GM18508 (cell line): ENCODE measurements around the gene TGM1.
"Not testable (repeated sequence)": the region's sequence is repeated elsewhere in the genome, so short reads cannot be mapped to it uniquely, and the experiment has no call there.

Experiments used
- ATAC-seq: cut with Tn5 transposase; IDR thresholded peaks from one replicate; pipeline ENCODE4 v1.9.1; 2021; ENCODE audit warnings: moderate number of reproducible peaks; ENCODE audit not compliant: insufficient read depth, unreplicated experiment

Gene TGM1

DNA sequence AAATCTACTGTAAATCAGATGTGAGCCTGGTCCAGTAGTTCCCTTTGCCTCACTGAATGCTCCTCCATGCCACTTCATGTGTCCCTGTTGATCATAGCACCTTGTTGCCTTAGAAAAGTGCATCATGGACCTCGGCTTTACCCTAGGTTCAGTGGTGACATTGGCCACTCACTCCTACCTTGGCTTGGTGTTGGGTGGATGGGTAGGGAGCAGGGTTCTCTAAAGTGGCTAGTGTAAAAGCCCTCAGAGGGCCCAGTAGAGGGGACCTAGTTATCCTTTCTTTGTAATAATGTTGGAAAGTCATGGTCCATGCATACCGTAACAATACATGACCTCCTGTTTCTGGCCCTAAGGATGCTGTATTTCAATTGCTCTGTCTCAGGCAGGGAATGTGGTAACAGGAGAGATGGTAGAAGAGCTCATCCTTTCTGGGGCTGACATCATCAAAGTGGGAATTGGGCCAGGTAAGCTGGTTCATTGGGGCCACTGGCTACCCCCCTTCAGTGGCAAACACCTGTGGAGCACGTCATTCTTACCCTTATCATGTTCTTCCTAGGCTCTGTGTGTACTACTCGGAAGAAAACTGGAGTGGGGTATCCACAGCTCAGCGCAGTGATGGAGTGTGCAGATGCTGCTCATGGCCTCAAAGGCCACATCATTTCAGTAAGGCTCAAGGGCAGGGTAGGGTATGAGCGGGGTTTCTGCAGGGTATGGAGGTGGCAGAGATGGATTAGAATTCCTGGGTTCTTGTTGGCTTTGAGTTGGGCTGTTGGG, 26.1 kb downstream of the TGM1 start:
- ATAC-seq: no peak

- ATAC-seq: no peak
Observed at GRCh38 chr14:24235804-24236688, 26.9 kb downstream of the TGM1 start.

- ATAC-seq: no peak
Observed at GRCh38 chr14:24234095-24235005, 28.6 kb downstream of the TGM1 start.

DNA sequence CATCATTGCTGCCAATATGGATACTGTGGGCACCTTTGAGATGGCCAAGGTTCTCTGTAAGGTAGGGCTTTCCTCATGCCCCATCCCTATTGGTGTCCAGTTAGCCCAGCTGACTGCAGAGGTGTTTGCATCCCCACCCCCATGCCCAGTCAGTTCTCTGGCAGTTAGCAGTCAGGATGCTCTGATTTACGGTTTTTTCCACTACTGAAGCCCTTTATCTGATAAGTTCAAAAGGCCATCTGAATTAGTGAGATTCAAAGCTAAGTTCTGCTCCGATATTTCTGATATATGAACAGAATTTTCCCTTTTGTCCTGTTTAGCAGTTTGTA, 29.5 kb downstream of the TGM1 start:
- ATAC-seq: no peak

DNA sequence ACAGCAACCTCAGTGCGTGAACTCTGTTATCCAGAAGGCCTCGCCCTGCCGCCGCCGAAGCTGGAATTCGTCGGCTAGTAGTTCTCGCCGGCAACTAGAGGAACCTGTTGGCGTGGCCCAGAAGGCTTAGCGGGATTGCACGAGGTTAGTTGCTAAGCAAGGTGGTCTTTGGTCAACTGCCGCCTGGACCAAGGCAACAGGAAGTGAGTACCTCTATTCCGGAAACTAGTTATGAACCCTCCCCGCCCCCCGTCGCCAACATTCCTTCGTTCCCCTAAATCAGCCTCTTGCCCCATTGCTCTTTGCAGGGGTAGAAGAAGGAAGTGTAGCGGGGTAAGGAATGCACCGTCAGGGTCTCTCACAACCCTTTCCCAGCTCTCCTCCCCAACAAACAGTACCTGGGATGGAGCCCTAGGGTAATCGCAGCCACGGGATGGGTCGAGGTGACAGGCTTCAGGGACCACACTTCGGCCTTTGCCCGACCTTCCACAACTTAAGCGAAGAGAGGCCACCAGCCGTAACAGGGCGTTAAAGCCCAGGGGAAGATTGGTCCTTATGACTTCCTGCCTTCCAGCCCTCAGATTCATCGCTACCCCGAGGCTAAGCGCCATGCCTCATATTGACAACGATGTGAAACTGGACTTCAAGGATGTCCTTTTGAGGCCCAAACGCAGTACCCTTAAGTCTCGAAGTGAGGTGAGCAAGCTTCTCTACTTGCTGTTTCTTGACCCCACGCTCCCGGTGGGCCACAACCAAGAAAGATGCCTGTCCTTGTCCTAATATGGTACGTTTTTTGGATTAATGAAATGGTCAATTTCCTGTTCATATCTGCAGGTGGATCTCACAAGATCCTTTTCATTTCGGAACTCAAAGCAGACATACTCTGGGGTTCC, 30.1 kb downstream of the TGM1 start, which contains the start of gene GMPR2:
TSS of gene GMPR2 (plus strand) at position 285 of the 893 bp plus-strand sequence. CDS start at position 610, 325 bp downstream.
- ATAC-seq: no peak

GRCh38 chr14:24232121-24232644, 30.8 kb downstream of the TGM1 start, which contains the start of gene NEDD8:
TSS of gene NEDD8 (minus strand) at chr14:24232367. CDS start at chr14:24232267, 100 bp downstream.
- no peak for ATAC-seq

GRCh38 chr14:24231263-24232120, 31.5 kb downstream of the TGM1 start:
- ATAC-seq: no peak

GRCh38 chr14:24228902-24229301, 34.1 kb downstream of the TGM1 start:
- no peak for ATAC-seq

- ATAC-seq: no peak
Observed at GRCh38 chr14:24226473-24226872, 36.5 kb downstream of the TGM1 start.

DNA sequence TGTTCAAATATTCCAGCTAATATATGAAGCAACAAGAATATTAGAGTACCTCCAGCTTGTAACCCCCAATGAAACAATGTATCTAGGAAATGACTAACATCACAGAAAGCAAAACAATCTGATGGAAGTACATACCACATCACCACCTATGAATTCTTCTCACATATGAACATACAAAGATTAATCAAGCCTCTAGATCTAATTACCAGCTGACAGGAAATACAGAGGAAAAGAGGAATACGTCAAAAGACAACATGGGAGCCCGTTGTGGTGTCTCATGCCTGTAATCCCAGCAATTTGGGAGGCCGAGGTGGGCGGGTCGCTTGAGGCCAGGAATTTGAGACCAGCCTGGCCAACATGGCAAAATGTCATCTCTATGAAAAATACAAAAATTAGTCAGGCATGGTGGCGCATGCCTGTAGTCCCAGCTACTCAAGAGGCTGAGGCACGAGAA, 38.3 kb downstream of the TGM1 start:
- ATAC-seq: no peak

- not testable (repeated sequence) for ATAC-seq
Observed at GRCh38 chr14:24222987-24223386, 40.0 kb downstream of the TGM1 start.

DNA sequence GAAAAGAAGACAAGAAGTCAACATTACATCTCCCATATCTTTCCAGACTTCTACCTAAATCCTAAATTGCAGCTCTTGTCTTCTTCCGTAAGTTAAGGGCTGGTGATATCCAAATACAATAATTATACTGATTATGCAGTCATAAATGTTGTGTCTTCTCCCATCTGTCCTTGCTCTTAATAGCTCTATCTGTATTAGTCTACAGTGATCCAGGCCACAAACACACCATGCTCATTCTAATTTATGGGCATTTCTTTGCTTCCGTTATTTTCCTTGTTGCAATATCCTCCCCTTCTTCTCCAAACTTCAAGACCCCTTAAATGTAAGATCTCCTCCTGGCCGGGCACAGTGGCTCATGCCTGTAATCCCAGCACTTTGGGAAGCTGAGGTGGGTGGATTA, 43.5 kb downstream of the TGM1 start:
- no peak for ATAC-seq

- no peak for ATAC-seq
Observed at GRCh38 chr14:24219080-24219479, 43.9 kb downstream of the TGM1 start.

DNA sequence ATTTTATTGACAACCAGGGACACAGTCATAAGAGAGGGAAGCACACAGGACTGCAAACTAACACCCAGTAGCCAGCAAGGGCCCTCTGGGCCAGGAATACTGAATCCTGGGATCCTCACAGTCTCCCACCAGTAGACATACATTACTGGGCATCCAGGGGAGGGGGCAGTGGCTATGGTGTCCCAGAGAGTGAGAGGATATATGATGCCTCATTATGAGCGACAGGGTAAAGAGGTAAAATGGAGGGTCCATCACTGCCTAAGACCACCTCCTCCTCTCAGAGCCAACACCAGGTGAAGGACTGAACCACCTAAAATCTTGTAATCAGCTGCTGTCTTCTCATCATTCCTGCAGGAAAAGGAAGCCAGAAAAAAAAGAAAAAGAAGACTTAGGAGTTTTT, 46.1 kb downstream of the TGM1 start:
- ATAC-seq: not testable (repeated sequence)

DNA sequence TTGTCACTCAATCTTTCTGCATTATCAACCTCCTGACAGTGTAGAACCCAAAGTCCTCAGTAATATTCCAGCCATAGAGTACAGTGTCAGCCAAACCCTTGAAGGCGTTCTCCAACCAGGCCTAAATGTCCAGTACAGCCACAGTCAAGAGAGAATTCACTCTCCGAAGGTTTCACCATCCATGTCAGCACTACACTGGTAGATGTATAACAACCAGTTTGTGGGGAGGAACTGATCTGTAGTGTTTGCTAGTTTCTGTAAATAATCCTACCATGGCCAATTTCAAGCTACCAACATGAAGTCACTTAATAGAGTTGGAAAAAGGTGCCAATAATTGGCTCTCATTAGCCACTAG, 46.7 kb downstream of the TGM1 start:
- ATAC-seq: no peak

DNA sequence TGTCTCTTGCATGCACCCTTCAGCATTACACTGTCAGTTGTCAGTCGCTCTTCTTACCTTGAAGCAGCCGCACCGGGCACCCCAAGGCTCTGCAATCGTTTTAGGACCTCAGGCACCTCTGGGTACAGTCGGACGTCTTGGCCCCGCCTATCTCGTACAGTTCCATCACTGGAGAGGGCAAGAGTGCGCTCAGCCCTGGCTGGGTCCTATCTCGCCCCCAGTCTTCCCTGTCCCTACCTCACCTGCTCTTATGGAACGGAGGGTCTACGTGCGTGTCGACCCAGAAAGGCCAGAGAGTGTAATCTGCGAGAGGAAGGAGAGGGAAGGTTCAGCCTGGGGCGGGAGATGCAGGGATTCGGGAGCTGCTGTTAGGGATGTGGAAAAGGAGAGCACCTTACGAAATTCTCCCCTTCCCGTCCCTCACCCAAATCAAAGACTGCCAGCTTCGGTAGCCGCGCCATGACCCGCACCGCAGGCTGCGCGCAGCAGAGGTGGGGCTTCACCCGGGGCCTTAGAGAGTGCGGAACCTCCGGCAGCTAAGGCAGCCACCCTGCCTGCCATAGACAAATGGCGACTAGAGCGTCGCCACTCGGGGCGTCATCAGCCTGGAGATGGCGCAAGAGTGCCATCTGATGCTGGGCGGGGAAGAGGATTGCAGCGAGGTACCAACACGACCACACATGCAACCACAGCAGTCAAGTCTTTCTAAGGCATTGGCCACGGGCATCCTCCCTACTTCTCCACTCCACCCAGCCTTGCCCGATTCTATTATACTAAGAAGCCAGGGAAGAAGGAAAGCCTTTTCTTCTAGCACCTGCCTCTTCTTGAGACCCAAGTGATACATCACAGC, 47.3 kb downstream of the TGM1 start, which contains the start of gene MDP1:
TSS of gene MDP1 (minus strand) at position 572 of the 850 bp plus-strand sequence. CDS start at position 461, 111 bp downstream.
- ATAC-seq: peak; percentile 50
